SK-N-SH treated with all-trans-retinoic acid at 6 μM for 48 hours (cell line): ENCODE data around the gene FARP1.

Experiments used
- BACH2 ChIP-seq: fragments of 250-450 bp; sonication (Bioruptor Pico); IDR thresholded peaks from 2 replicates; pipeline ENCODE4 v1.9.0; 2021; ENCODE audit warnings: mild to moderate bottlenecking, borderline replicate concordance
- GLIS3 ChIP-seq: fragments of 250-450 bp; sonication (Bioruptor Pico); IDR thresholded peaks from 2 replicates; pipeline ENCODE4 v1.5.0; 2020; ENCODE audit warnings: mild to moderate bottlenecking, moderate library complexity
- OSR1 ChIP-seq: fragments of 250-450 bp; sonication (Bioruptor Pico); IDR thresholded peaks from 2 replicates; pipeline ENCODE4 v1.8.0; 2022; ENCODE audit warnings: moderate library complexity, mild to moderate bottlenecking, inconsistent platforms
- PPARA ChIP-seq: fragments of 250-450 bp; sonication (Bioruptor Pico); IDR thresholded peaks from 2 replicates; pipeline ENCODE4 v1.5.0; 2020; ENCODE audit warnings: mild to moderate bottlenecking, borderline replicate concordance
- RARB ChIP-seq: fragments of 250-450 bp; sonication (Bioruptor Pico); IDR thresholded peaks from 2 replicates; pipeline ENCODE4 v1.8.0; 2021; ENCODE audit warnings: mild to moderate bottlenecking, moderate library complexity
- SNAI2 ChIP-seq: fragments of 250-450 bp; sonication (Bioruptor Pico); IDR thresholded peaks from 2 replicates; pipeline ENCODE4 v1.5.0; 2020; ENCODE audit warnings: mild to moderate bottlenecking, moderate library complexity
- TOX ChIP-seq: fragments of 250-450 bp; sonication (Bioruptor Pico); IDR thresholded peaks from 2 replicates; pipeline ENCODE4 v1.8.0; 2021; ENCODE audit warnings: mild to moderate bottlenecking, moderate library complexity, borderline replicate concordance
- ZC3H10 ChIP-seq: fragments of 250-450 bp; sonication (Bioruptor Pico); IDR thresholded peaks from 2 replicates; pipeline ENCODE4 v1.5.1; 2021; ENCODE audit warnings: mild to moderate bottlenecking, moderate library complexity
- ZFP30 ChIP-seq: fragments of 450-650 bp; formaldehyde crosslinking; IDR thresholded peaks from 2 replicates; pipeline ENCODE4 v1.5.0; 2022; ENCODE audit warnings: mild to moderate bottlenecking, moderate library complexity
- ZNF565 ChIP-seq: fragments of 450-650 bp; formaldehyde crosslinking; conservative IDR thresholded peaks from 2 replicates; pipeline ENCODE4 v1.5.0; 2020; ENCODE audit warnings: low read depth, mild to moderate bottlenecking, moderate library complexity
- ZNF70 ChIP-seq: fragments of 450-650 bp; formaldehyde crosslinking; IDR thresholded peaks from 2 replicates; pipeline ENCODE4 v1.5.0; 2020; ENCODE audit warnings: mild to moderate bottlenecking, moderate library complexity
- ZNF8 ChIP-seq: fragments of 450-650 bp; formaldehyde crosslinking; IDR thresholded peaks from 2 replicates; pipeline ENCODE4 v1.5.0; 2020; ENCODE audit warnings: mild to moderate bottlenecking, moderate library complexity
- TF ChIP-seq, protein P1 (sequence below): fragments of 250-450 bp; sonication (Bioruptor Pico); IDR thresholded peaks from 2 replicates; pipeline ENCODE4 v1.8.0; 2021; ENCODE audit warnings: low read depth, mild to moderate bottlenecking, moderate library complexity, borderline replicate concordance
- TF ChIP-seq, protein P2 (sequence below): fragments of 250-450 bp; sonication (Bioruptor Pico); IDR thresholded peaks from 2 replicates; pipeline ENCODE4 v1.8.0; 2020; ENCODE audit warnings: mild to moderate bottlenecking, moderate library complexity, borderline replicate concordance

DNA sequence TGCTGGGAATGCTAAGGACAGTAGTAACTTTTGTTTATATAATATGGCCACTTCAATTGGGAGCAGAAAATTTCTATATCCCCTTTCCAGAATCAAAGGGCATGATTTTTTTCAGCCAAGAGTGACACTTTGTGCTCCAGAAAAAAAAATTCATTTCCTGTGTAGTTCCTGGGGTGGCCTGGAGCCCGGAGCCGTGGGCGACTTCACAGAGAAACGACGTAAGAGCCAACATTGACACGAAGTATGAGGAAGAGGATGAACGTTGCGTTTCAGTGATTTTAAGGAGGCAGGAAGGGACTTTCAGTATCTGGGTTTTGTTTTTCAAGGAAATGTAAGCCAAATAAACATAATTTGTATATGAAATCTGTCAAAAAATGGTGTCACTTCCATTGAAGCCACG lies 246.4 kb downstream of the FARP1 start:
- TF ChIP-seq GLIS3 (CRISPR knock-in tag) (no peak), ZNF8 (CRISPR knock-in tag) (no peak), BACH2 (CRISPR knock-in tag) (no peak), RARB (no peak), ZC3H10 (CRISPR knock-in tag) (no peak), SNAI2 (CRISPR knock-in tag) (no peak), ZFP30 (CRISPR knock-in tag) (no peak), ZNF565 (CRISPR knock-in tag) (no peak), PPARA (CRISPR knock-in tag) (no peak), TOX (CRISPR knock-in tag) (no peak), ZNF70 (CRISPR knock-in tag) (no peak), OSR1 (no peak)
- TF ChIP-seq, protein P1, sequence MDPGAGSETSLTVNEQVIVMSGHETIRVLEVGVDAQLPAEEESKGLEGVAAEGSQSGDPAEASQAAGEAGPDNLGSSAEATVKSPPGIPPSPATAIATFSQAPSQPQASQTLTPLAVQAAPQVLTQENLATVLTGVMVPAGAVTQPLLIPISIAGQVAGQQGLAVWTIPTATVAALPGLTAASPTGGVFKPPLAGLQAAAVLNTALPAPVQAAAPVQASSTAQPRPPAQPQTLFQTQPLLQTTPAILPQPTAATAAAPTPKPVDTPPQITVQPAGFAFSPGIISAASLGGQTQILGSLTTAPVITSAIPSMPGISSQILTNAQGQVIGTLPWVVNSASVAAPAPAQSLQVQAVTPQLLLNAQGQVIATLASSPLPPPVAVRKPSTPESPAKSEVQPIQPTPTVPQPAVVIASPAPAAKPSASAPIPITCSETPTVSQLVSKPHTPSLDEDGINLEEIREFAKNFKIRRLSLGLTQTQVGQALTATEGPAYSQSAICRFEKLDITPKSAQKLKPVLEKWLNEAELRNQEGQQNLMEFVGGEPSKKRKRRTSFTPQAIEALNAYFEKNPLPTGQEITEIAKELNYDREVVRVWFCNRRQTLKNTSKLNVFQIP (CRISPR knock-in tag), result no peak
- TF ChIP-seq, protein P2, sequence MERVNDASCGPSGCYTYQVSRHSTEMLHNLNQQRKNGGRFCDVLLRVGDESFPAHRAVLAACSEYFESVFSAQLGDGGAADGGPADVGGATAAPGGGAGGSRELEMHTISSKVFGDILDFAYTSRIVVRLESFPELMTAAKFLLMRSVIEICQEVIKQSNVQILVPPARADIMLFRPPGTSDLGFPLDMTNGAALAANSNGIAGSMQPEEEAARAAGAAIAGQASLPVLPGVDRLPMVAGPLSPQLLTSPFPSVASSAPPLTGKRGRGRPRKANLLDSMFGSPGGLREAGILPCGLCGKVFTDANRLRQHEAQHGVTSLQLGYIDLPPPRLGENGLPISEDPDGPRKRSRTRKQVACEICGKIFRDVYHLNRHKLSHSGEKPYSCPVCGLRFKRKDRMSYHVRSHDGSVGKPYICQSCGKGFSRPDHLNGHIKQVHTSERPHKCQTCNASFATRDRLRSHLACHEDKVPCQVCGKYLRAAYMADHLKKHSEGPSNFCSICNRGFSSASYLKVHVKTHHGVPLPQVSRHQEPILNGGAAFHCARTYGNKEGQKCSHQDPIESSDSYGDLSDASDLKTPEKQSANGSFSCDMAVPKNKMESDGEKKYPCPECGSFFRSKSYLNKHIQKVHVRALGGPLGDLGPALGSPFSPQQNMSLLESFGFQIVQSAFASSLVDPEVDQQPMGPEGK (CRISPR knock-in tag), result no peak
